Panc1 (cell line): Measurements from ENCODE around the gene PGM2.

ENCODE experiments used
- CTCF ChIP-seq: fragments of 450-650 bp; IDR thresholded peaks from 2 replicates; pipeline ENCODE4 v1.5.1; 2017; ENCODE audit warnings: mild to moderate bottlenecking
- POLR2AphosphoS5 ChIP-seq: IDR thresholded peaks from 2 replicates; pipeline ENCODE4 v1.6.1; 2012; ENCODE audit warnings: mild to moderate bottlenecking, low read depth, low read length, moderate library complexity
- REST ChIP-seq, 2 experiments: IDR thresholded peaks; 2 replicates each; pipeline ENCODE4 v1.6.1; 2011 to 2012; ENCODE audit warnings: low read depth in 2 of 2, control low read depth in 1 of 2, low read length in 1 of 2, mild to moderate bottlenecking in 1 of 2, moderate library complexity in 1 of 2; ENCODE audit not compliant: insufficient read depth in 1 of 2
- SIN3A ChIP-seq: IDR thresholded peaks from 2 replicates; pipeline ENCODE4 v1.6.1; 2012; ENCODE audit warnings: low read depth, mild to moderate bottlenecking, low read length, moderate library complexity, borderline replicate concordance; ENCODE audit not compliant: insufficient read depth
- TCF7L2 ChIP-seq: IDR thresholded peaks from 2 replicates; pipeline ENCODE4 v1.6.1; 2011; ENCODE audit warnings: mild to moderate bottlenecking, low read depth, low read length, inconsistent platforms

- TF ChIP-seq CTCF (no peak), POLR2AphosphoS5 (no peak), SIN3A (no peak), REST (IDR thresholded peaks at IDR 0.05; ENCODE audit: insufficient read depth in 1 of 2, low read depth in 2 of 2, low read length in 1 of 2) (no peak), TCF7L2 (no peak)
Measured at GRCh38 chr4:37896206-37896860, 69.8 kb downstream of the PGM2 start.
